IMR-90 (cell line): ENCODE measurements around the gene RIC8A. TPM values are rescaled to one million over a fixed set of nuclear protein-coding genes. Genes with fewer than 3 reads are reported as not detected.

Source experiments
- ATAC-seq: fragments of 200-7000 bp; cut with Tn5 transposase; 2 replicates; pipeline ENCODE4 v1.9.1; 2020; ENCODE audit warnings: low read depth, mild to moderate bottlenecking, moderate library complexity
- Bru-seq: library from RNA; stranded (reverse); fragments of 400-500 nt; gene quantifications from one replicate; lab custom pipeline; 2021; lab: Mats Ljungman, UMichigan
- BruChase-seq, 2 experiments: library from RNA; stranded (reverse); fragments of 400-500 nt; gene quantifications; one replicate each; lab custom pipeline; 2021; lab: Mats Ljungman, UMichigan
- BruUV-seq: library from RNA; stranded (reverse); fragments of 400-500 nt; replicated peaks from 2 replicates; lab custom pipeline; 2021; lab: Mats Ljungman, UMichigan
- CTCF ChIA-PET: fragments of 300-600 bp; formaldehyde crosslinking; extraction: SDS; loops from one replicate; lab custom pipeline; 2021; ENCODE audit warnings: antibody characterized with exemption; lab: Yijun Ruan, JAX
- POLR2A ChIA-PET: fragments of 300-600 bp; sonication (Branson Sonifier 250); formaldehyde crosslinking; loops from one replicate; lab custom pipeline; 2022; ENCODE audit warnings: antibody characterized with exemption; ENCODE audit not compliant: unreplicated experiment; lab: Charles Lee
- DNase-seq: peaks from one replicate; pipeline ENCODE4 v3.0.0; 2013
- H2AFZ ChIP-seq: replicated peaks from 2 replicates; pipeline ENCODE3; 2013; ENCODE audit warnings: low read length, mild to moderate bottlenecking; ENCODE audit not compliant: poor library complexity
- H2AK5ac ChIP-seq: 2 replicates; pipeline ENCODE4 v1.6.1; 2013; ENCODE audit warnings: low read depth, low read length, inconsistent platforms
- H2AK9ac ChIP-seq: replicated peaks from 2 replicates; pipeline ENCODE3; 2013; ENCODE audit warnings: mild to moderate bottlenecking, low read depth, low read length, moderate library complexity; ENCODE audit not compliant: poor library complexity
- H2BK120ac ChIP-seq: 2 replicates; pipeline ENCODE4 v1.6.1; 2013; ENCODE audit warnings: low read depth, low read length, inconsistent platforms
- H2BK15ac ChIP-seq: 3 replicates; pipeline ENCODE4 v1.6.1; 2013; ENCODE audit warnings: low read depth, low read length, inconsistent platforms
- H2BK20ac ChIP-seq: 2 replicates; pipeline ENCODE4 v1.6.1; 2013; ENCODE audit warnings: low read depth, mild to moderate bottlenecking, inconsistent platforms, low read length, moderate library complexity
- H2BK5ac ChIP-seq: 2 replicates; pipeline ENCODE4 v1.6.1; 2013; ENCODE audit warnings: mild to moderate bottlenecking, low read depth, low read length, inconsistent platforms; ENCODE audit not compliant: poor library complexity, severe bottlenecking
- H3K14ac ChIP-seq: replicated peaks from 2 replicates; pipeline ENCODE4 v1.6.1; 2013; ENCODE audit warnings: low read depth, low read length, inconsistent platforms
- H3K18ac ChIP-seq: 2 replicates; pipeline ENCODE4 v1.6.1; 2013; ENCODE audit warnings: low read depth, low read length, control low read depth
- H3K23ac ChIP-seq: 2 replicates; pipeline ENCODE4 v1.6.1; 2013; ENCODE audit warnings: low read depth, low read length, inconsistent platforms
- H3K27ac ChIP-seq: 2 replicates; pipeline ENCODE4 v1.5.1; 2013; ENCODE audit warnings: mild to moderate bottlenecking, control low read depth, low read length; ENCODE audit not compliant: insufficient read depth
- H3K27me3 ChIP-seq: 2 replicates; pipeline ENCODE4 v1.6.1; 2013; ENCODE audit warnings: low read length; ENCODE audit not compliant: control insufficient read depth, insufficient read depth
- H3K36me3 ChIP-seq: 2 replicates; pipeline ENCODE4 v1.6.1; 2013; ENCODE audit warnings: low read length, mixed read lengths; ENCODE audit not compliant: control insufficient read depth, insufficient read depth
- H3K4ac ChIP-seq: 2 replicates; pipeline ENCODE4 v1.6.1; 2013; ENCODE audit warnings: low read depth, low read length, inconsistent platforms
- H3K4me1 ChIP-seq: 2 replicates; pipeline ENCODE4 v1.6.1; 2013; ENCODE audit warnings: low read length, mixed read lengths; ENCODE audit not compliant: control insufficient read depth, insufficient read depth
- H3K4me2 ChIP-seq: 2 replicates; pipeline ENCODE4 v1.6.1; 2013; ENCODE audit warnings: low read depth, mild to moderate bottlenecking, control low read depth, low read length, moderate library complexity
- H3K4me3 ChIP-seq: 2 replicates; pipeline ENCODE4 v1.5.1; 2013; ENCODE audit warnings: low read depth, mild to moderate bottlenecking, control low read depth, low read length, moderate library complexity; ENCODE audit not compliant: insufficient read depth
- H3K56ac ChIP-seq: 2 replicates; pipeline ENCODE4 v1.6.1; 2013; ENCODE audit warnings: low read length, inconsistent platforms; ENCODE audit not compliant: insufficient read depth; ENCODE audit errors: extremely low read depth
- H3K79me1 ChIP-seq, 2 experiments: 2 replicates each; pipeline ENCODE4 v1.6.1; 2013; ENCODE audit warnings: low read length in 2 of 2, inconsistent platforms in 1 of 2, low read depth in 1 of 2
- H3K9ac ChIP-seq: 2 replicates; pipeline ENCODE4 v1.6.1; 2013; ENCODE audit warnings: low read depth, low read length, control low read depth
- H3K9me1 ChIP-seq: 2 replicates; pipeline ENCODE4 v1.6.1; 2013; ENCODE audit warnings: low read length, inconsistent platforms; ENCODE audit not compliant: insufficient read depth
- H3K9me3 ChIP-seq: 2 replicates; pipeline ENCODE4 v1.6.1; 2013; ENCODE audit warnings: low read length; ENCODE audit not compliant: control insufficient read depth, insufficient read depth
- H4K20me1 ChIP-seq: 2 replicates; pipeline ENCODE4 v1.6.1; 2013; ENCODE audit warnings: low read length, inconsistent platforms; ENCODE audit not compliant: insufficient read depth
- H4K5ac ChIP-seq: 2 replicates; pipeline ENCODE4 v1.6.1; 2013; ENCODE audit warnings: mild to moderate bottlenecking, low read depth, low read length, control low read depth
- H4K8ac ChIP-seq, 2 experiments: 2 replicates each; pipeline ENCODE4 v1.6.1; 2013; ENCODE audit warnings: low read depth in 2 of 2, low read length in 2 of 2, control low read depth in 1 of 2, inconsistent platforms in 1 of 2
- H4K91ac ChIP-seq: 2 replicates; pipeline ENCODE4 v1.6.1; 2013; ENCODE audit warnings: low read depth, low read length, inconsistent platforms; ENCODE audit not compliant: insufficient read depth
- BHLHE40 ChIP-seq: fragments of 150-350 bp; IDR thresholded peaks from 2 replicates; pipeline ENCODE4 v1.6.1; 2016; ENCODE audit warnings: mild to moderate bottlenecking, low read depth, low read length
- CEBPB ChIP-seq: IDR thresholded peaks from 2 replicates; pipeline ENCODE4 v1.6.1; 2012; ENCODE audit warnings: low read depth, low read length, improper control_type of control experiment
- MAFK ChIP-seq: IDR thresholded peaks from 2 replicates; pipeline ENCODE4 v1.6.1; 2012; ENCODE audit warnings: low read depth, low read length, improper control_type of control experiment
- MAZ ChIP-seq: IDR thresholded peaks from 2 replicates; pipeline ENCODE4 v1.6.1; 2012; ENCODE audit warnings: low read depth, mild to moderate bottlenecking, low read length, improper control_type of control experiment, moderate library complexity, borderline replicate concordance
- MXI1 ChIP-seq: IDR thresholded peaks from 2 replicates; pipeline ENCODE4 v1.6.1; 2012; ENCODE audit warnings: low read depth, mild to moderate bottlenecking, low read length, moderate library complexity, borderline replicate concordance
- NFE2L2 ChIP-seq: fragments of 150-350 bp; IDR thresholded peaks from 2 replicates; pipeline ENCODE4 v1.6.1; 2016; ENCODE audit warnings: low read depth, mild to moderate bottlenecking, low read length
- POLR2A ChIP-seq: IDR thresholded peaks from 2 replicates; pipeline ENCODE4 v1.6.1; 2012; ENCODE audit warnings: mild to moderate bottlenecking, low read depth, low read length
- WGBS, 2 experiments: methylation state at CpG; one replicate each; pipeline versions ENCODE4 v1.1.5 to v1.1.7; 2013; ENCODE audit warnings: missing lambda C conversion rate in 2 of 2; ENCODE audit not compliant: insufficient read length in 1 of 2; ENCODE audit errors: extremely low coverage in 2 of 2; 5-methylcytosine and 5-hydroxymethylcytosine counted together
- dilution Hi-C: fragments of 300-500 bp; cut with HindIII; formaldehyde crosslinking; loops from one replicate; pipeline ENCODE4 v1.14.3; 2018; ENCODE audit warnings: low sequenced_read_pairs; ENCODE audit not compliant: unreplicated experiment
- in situ Hi-C: fragments of 300-500 bp; cut with MboI; formaldehyde crosslinking; loops from 3 replicates; pipeline ENCODE4 v1.14.3; 2019; ENCODE audit warnings: low sequenced_read_pairs, inconsistent platforms, mixed read lengths
- intact Hi-C: fragments of 100-400 bp; cut with micrococcal nuclease; formaldehyde crosslinking; loops from 2 replicates; pipeline ENCODE4 v1.10.0; 2022
- long read RNA-seq: library from polyadenylated mRNA; unstranded; transcript quantifications from one replicate; pipeline ENCODE4 v2.0.0, GENCODE V29; 2021; ENCODE audit not compliant: unreplicated experiment
- polyA plus RNA-seq, 3 experiments: library from polyadenylated mRNA; depleted of rRNA; stranded (reverse); fragments of >200 nt; gene quantifications; 2 replicates each; pipeline ENCODE4 v1.2.3, GENCODE V29; 2012; ENCODE audit warnings: low replicate concordance in 1 of 3
- total RNA-seq: library from RNA; depleted of rRNA; stranded (reverse); fragments of >200 nt; gene quantifications from 2 replicates; pipeline ENCODE4 v1.2.3, GENCODE V29; 2012; rRNA removed
- TF ChIP-seq, protein P1 (sequence below): fragments of 150-350 bp; IDR thresholded peaks from 2 replicates; pipeline ENCODE4 v1.6.1; 2017; ENCODE audit warnings: mild to moderate bottlenecking, antibody characterized with exemption, low read length, low read depth
- TF ChIP-seq, protein P2 (sequence below): conservative IDR thresholded peaks from 2 replicates; pipeline ENCODE4 v1.5.1; 2012; ENCODE audit warnings: mild to moderate bottlenecking, low read depth, low read length, improper control_type of control experiment

Gene RIC8A
- total RNA-seq (114 and 129 TPM in 2 replicates), polyA plus RNA-seq (2012; rRNA removed) (188 and 193 TPM in 2 replicates), Bru-seq, nascent RNA (percentile 76 among the genes with signal in this experiment), BruChase-seq, experiment 1, labeled RNA remaining after a 6-hour chase (percentile 88 among the genes with signal in this experiment), BruChase-seq, experiment 2, labeled RNA remaining after a 2-hour chase (percentile 86 among the genes with signal in this experiment)
- 137 and 142 TPM in 2 replicates for polyA plus RNA-seq (2012; cell fraction: cytosol; rRNA removed)
- polyA plus RNA-seq (2012; cell fraction: nucleus; rRNA removed; ENCODE audit: low replicate concordance), result 324 and 546 TPM in 2 replicates
- long read RNA-seq, transcript RIC8A-204 (2 exons, 670 nt), result minor isoform, 5 of 186 reads
- long read RNA-seq, transcript RIC8A-208 (8 exons, 2,565 nt), result minor isoform, 5 of 186 reads
- long read RNA-seq, transcript RIC8A-203 (10 exons, 3,703 nt), result major isoform, 102 of 186 reads
- long read RNA-seq, partial matches to known transcripts, result 32 of 186 reads
- long read RNA-seq, other reads (novel, unspliced or antisense), result 37 of 186 reads

DNA sequence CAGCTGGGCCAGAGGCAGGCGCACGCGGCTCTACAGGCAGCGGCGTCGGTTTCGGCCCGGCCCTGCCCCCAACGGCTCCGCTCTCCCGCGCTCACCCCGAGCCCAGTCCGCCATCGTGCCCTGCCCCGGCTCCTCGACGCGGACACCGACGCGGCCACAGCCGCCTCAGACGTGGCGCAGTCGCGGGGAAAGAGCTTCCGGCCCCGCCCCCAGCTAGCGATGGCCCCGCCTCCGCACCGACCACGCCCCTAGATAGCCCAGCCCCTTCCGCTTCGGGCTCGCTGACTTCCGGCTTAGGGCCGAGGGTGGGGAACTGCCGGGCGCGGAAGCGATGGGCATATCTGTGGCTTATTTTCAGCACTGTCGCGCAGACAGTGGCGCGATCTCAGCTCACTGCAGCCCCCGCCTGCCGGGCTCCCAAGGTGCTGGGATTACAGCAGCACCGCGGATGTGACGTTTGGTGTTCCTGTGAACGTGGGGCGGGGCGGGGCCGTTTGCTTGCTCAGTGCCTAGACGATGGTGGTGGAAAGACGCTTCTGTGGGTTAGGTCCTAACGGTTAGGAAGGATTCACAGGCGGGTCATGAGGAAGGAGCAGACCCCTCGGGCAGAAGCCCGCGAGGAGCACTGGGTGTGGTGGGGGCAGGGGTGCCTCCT, at the start of gene RIC8A, which contains the start of gene BET1L:
TSS of gene RIC8A (plus strand) at position 501 of the 655 bp plus-strand sequence. CDS start 1,147 bp downstream, outside the sequence.
TSS of gene BET1L (minus strand) at position 192 of the 655 bp plus-strand sequence. CDS start at position 114, 78 bp downstream.
- Histone ChIP-seq H2BK120ac (peak within 1 kb of the TSS; percentile 48; the same call in 1 of the 2 replicates), H3K27me3 (no peaks in the 10 kb centered on the region), H3K14ac (peak within 1 kb of the TSS; percentile 98), H2BK20ac (no peak within 1 kb of the TSS), H2AFZ (peak within 1 kb of the TSS; percentile 91), H3K23ac (peak within 1 kb of the TSS; percentile 98), H3K9me1 (peaks cover 30% of the 10 kb centered on the region), H3K9ac (peak within 1 kb of the TSS; percentile 95), H2BK5ac (peak within 1 kb of the TSS; percentile 97), H2AK9ac (peak within 1 kb of the TSS; percentile 99), H3K56ac (peak within 1 kb of the TSS; percentile 84), H3K36me3 (peaks cover 60% of the 10 kb centered on the region), H2BK15ac (peak within 1 kb of the TSS; percentile 12; the same call in 1 of the 3 replicates), H3K4me3 (peak within 1 kb of the TSS; percentile 70), H4K5ac (peak within 1 kb of the TSS; percentile 56), H3K79me1 (peaks cover 48 to 87% of the 10 kb centered on the region in 2 experiments; a peak in 3 of 4 replicates), H3K27ac (peak within 1 kb of the TSS; percentile 88), H3K9me3 (no peaks in the 10 kb centered on the region), H3K18ac (peak within 1 kb of the TSS; percentile 84), H4K8ac (peak within 1 kb of the TSS; percentile 90 to 95), H2AK5ac (peak within 1 kb of the TSS; percentile 96), H3K4me1 (peaks cover 25% of the 10 kb centered on the region), H4K20me1 (peaks cover 86% of the 10 kb centered on the region), H3K4me2 (peak within 1 kb of the TSS; percentile 99), H3K4ac (peak within 1 kb of the TSS; percentile 99), H4K91ac (peak within 1 kb of the TSS; percentile 89)
- CTCF ChIA-PET, result interaction anchor here (0.5 kb wide), 1 partner anchor 27 kb away, joined by 3 read pairs; no protein-coding TSS in a partner anchor
- ATAC-seq, result peak; percentile 76
- POLR2A ChIA-PET, result interaction anchor here (0.8 kb wide), 1 partner anchor 37 kb away, joined by 3 read pairs; no protein-coding TSS in a partner anchor
- dilution Hi-C loops (no loop called here), in situ Hi-C loops (no loop called here), intact Hi-C loops (loop anchor here (2.0 to 5.0 kb wide), 4 partner anchors 100 to 310 kb away; partner anchors contain the start of gene IFITM2)
- no TSS peak for BruUV-seq
- DNase-seq, result peak; percentile 99
- 1% methylated on average over 32 of the region's 63 CpGs; no CpG with 5 or more reads in 1 of the 2 experiments for WGBS, 2 experiments
- TF ChIP-seq, protein P1, sequence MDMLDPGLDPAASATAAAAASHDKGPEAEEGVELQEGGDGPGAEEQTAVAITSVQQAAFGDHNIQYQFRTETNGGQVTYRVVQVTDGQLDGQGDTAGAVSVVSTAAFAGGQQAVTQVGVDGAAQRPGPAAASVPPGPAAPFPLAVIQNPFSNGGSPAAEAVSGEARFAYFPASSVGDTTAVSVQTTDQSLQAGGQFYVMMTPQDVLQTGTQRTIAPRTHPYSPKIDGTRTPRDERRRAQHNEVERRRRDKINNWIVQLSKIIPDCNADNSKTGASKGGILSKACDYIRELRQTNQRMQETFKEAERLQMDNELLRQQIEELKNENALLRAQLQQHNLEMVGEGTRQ, result no peak
- no peak for TF ChIP-seq MAFK
- TF ChIP-seq CEBPB, result peak; percentile 44; the same call in 1 of the 2 replicates
- TF ChIP-seq NFE2L2, result no peak
- TF ChIP-seq MAZ, result peak; percentile 96
- TF ChIP-seq, protein P2, sequence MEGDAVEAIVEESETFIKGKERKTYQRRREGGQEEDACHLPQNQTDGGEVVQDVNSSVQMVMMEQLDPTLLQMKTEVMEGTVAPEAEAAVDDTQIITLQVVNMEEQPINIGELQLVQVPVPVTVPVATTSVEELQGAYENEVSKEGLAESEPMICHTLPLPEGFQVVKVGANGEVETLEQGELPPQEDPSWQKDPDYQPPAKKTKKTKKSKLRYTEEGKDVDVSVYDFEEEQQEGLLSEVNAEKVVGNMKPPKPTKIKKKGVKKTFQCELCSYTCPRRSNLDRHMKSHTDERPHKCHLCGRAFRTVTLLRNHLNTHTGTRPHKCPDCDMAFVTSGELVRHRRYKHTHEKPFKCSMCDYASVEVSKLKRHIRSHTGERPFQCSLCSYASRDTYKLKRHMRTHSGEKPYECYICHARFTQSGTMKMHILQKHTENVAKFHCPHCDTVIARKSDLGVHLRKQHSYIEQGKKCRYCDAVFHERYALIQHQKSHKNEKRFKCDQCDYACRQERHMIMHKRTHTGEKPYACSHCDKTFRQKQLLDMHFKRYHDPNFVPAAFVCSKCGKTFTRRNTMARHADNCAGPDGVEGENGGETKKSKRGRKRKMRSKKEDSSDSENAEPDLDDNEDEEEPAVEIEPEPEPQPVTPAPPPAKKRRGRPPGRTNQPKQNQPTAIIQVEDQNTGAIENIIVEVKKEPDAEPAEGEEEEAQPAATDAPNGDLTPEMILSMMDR, result no peak
- no peak for TF ChIP-seq MXI1
- TF ChIP-seq POLR2A, result peak; percentile 96
- TF ChIP-seq BHLHE40, result no peak
